Lower lobe of right lung (tissue), 2 donors: ENCODE measurements around the gene ASF1B. TPM values are rescaled to one million over a fixed set of nuclear protein-coding genes. Genes with fewer than 3 reads are reported as not detected.

Experiments used
- ATAC-seq, 2 donors: fragments of 200-7000 bp; cut with Tn5 transposase; one replicate each; pipeline ENCODE4 v1.9.1; 2020 to 2022; ENCODE audit warnings: mild to moderate bottlenecking in 2 of 2, moderate library complexity in 2 of 2
- DNase-seq: peaks from one replicate; pipeline ENCODE4 v3.0.0-alpha.2; 2020
- H3K27ac ChIP-seq: fragments of 200-600 bp; one replicate; pipeline ENCODE4 v1.8.0; 2022
- H3K27me3 ChIP-seq: fragments of 200-600 bp; one replicate; pipeline ENCODE4 v1.8.0; 2022; ENCODE audit warnings: low read depth
- H3K36me3 ChIP-seq: fragments of 200-600 bp; one replicate; pipeline ENCODE4 v1.8.0; 2022; ENCODE audit warnings: mild to moderate bottlenecking
- H3K4me1 ChIP-seq: fragments of 200-600 bp; one replicate; pipeline ENCODE4 v1.8.0; 2022
- H3K4me3 ChIP-seq: fragments of 200-600 bp; one replicate; pipeline ENCODE4 v1.8.0; 2022; ENCODE audit warnings: mild to moderate bottlenecking
- H3K9me3 ChIP-seq: fragments of 200-600 bp; one replicate; pipeline ENCODE4 v1.8.0; 2022
- intact Hi-C: fragments of 100-400 bp; cut with DNase I; formaldehyde crosslinking; loops from one replicate; pipeline ENCODE4 v1.11.0; 2022
- total RNA-seq: library from RNA; stranded (reverse); fragmentation: NEBNext Ultra II Directional; extraction: Animal tissue kit (Norgen Biotek cat#: 25700); gene quantifications from one replicate; pipeline ENCODE4 v1.2.1, GENCODE V29; 2021
- TF ChIP-seq, protein P1 (sequence below): fragments of 200-600 bp; IDR thresholded peaks from one replicate; pipeline ENCODE4 v1.8.0; 2022; ENCODE audit warnings: antibody characterized with exemption, mild to moderate bottlenecking
- donor health status: DM: no; HTN: yes; CAD: no; lungs with severe emphysema.

The ASF1B gene
- total RNA-seq, 1 donor from 2014 or later = 2.6 TPM

DNA sequence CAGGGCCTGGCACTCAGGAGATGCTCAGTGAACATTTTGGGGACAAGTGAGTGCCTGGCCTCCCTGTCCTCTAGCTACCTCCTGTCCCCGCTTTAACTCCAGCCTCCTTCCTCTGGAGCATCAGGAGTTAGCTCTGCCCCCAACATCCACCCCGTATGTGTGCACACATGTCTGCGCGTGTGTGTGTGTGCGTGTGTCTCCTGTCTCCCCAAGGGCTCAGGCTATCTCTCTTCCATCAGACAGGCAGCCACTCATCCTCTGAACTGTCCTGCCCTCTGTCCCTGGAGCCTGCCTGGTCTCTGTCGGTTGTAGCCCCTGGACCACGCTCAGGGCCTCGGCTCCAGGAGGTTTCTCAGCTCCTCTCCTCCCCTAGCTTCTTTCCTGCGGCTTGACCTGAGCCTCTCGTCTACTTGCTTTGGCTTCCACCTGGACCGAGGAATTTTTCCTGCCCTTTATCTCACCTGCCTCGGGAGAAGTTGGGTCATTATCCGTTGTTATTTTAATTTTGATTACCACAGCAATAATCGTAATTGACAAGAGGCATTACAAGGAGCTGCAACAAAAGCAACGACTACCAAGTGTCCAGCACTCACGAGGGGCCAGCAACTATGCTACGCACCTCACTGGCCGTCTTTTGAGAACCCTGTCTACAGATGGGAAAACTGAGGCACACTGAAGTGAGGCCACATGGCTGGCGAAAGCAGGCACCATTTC lies 32.0 kb upstream of the ASF1B start:
- H3K4me3 ChIP-seq = no peak overlapping the region
- ATAC-seq (no peak), DNase-seq (no peak)
- intact Hi-C loops = no loop called here
- H3K4me1 ChIP-seq = peaks cover 20% of the 10 kb centered on the region
- TF ChIP-seq, protein P1, sequence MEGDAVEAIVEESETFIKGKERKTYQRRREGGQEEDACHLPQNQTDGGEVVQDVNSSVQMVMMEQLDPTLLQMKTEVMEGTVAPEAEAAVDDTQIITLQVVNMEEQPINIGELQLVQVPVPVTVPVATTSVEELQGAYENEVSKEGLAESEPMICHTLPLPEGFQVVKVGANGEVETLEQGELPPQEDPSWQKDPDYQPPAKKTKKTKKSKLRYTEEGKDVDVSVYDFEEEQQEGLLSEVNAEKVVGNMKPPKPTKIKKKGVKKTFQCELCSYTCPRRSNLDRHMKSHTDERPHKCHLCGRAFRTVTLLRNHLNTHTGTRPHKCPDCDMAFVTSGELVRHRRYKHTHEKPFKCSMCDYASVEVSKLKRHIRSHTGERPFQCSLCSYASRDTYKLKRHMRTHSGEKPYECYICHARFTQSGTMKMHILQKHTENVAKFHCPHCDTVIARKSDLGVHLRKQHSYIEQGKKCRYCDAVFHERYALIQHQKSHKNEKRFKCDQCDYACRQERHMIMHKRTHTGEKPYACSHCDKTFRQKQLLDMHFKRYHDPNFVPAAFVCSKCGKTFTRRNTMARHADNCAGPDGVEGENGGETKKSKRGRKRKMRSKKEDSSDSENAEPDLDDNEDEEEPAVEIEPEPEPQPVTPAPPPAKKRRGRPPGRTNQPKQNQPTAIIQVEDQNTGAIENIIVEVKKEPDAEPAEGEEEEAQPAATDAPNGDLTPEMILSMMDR = no peak
- peaks cover 45% of the 10 kb centered on the region for H3K36me3 ChIP-seq
- H3K27ac ChIP-seq = peak overlapping the region; percentile 71
- H3K9me3 ChIP-seq = no peaks in the 10 kb centered on the region
- H3K27me3 ChIP-seq = no peaks in the 10 kb centered on the region

GRCh38 chr19:14167576-14168138 lies 31.3 kb upstream of the ASF1B start:
- no peaks in the 10 kb centered on the region for H3K9me3 ChIP-seq
- TF ChIP-seq, protein P1 = peak; percentile 7
- peaks cover 20% of the 10 kb centered on the region for H3K4me1 ChIP-seq
- H3K27ac ChIP-seq = peak overlapping the region; percentile 71
- intact Hi-C loops = no loop called here
- peaks cover 43% of the 10 kb centered on the region for H3K36me3 ChIP-seq
- ATAC-seq (peak; percentile 54 to 63), DNase-seq (no peak)
- H3K27me3 ChIP-seq = no peaks in the 10 kb centered on the region
- peak overlapping the region; percentile 11 for H3K4me3 ChIP-seq

- Histone ChIP-seq H3K36me3 (peaks cover 40% of the 10 kb centered on the region), H3K4me1 (peaks cover 20% of the 10 kb centered on the region), H3K27me3 (no peaks in the 10 kb centered on the region), H3K4me3 (peak overlapping the region; percentile 11), H3K9me3 (no peaks in the 10 kb centered on the region), H3K27ac (peak overlapping the region; percentile 71)
- DNase-seq (no peak), ATAC-seq (no peak)
- intact Hi-C loops = no loop called here
- TF ChIP-seq, protein P1 = no peak
Measured at GRCh38 chr19:14166999-14167575, 30.7 kb upstream of the ASF1B start.

DNA sequence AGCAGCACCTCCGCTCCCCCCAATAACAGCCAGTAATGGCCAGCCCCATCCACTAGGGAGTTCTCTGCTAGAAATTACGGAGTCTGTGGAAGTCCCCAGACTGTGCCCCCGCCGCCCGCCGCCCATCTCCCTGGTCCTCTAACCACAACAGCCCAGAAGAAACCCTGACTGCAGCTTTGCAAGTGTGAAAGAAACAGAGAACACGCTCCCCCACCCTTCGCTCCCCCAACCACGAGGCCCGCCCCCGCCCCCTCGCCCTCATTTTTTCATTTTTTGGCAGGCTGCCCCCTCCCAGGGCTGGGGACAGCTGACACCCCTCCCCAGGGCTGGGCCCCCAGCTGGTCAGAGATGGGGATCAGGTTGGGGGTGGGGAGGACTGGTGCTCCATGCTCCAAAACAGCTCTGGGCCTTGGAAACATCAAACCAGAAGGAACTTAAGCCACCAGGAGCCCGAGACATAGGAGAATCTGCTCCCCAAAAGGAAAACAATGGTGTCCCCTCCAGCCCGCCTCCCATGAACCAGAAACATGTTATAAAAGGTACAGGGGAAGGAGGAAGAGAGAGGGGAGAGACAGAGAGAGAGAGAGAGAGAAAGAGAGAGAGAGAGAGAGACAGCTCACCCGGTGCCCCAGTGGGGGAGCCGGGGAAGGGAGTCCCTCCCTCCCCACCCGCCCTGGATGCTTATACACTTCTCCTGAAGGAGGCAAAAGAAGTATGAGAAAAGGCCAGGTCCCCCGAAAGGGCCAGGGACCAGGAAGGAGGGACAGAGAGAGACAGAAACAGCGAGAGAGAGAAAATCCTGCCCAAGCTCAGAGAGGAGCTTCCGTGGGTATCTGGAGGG lies 29.8 kb upstream of the ASF1B start:
- Histone ChIP-seq H3K4me3 (peak overlapping the region; percentile 1), H3K4me1 (peaks cover 20% of the 10 kb centered on the region), H3K36me3 (peaks cover 31% of the 10 kb centered on the region), H3K27ac (peak overlapping the region; percentile 71), H3K9me3 (no peaks in the 10 kb centered on the region), H3K27me3 (no peaks in the 10 kb centered on the region)
- no peak for DNase-seq
- ATAC-seq = no peak
- intact Hi-C loops = no loop called here
- TF ChIP-seq, protein P1 = no peak

GRCh38 chr19:14164724-14165493 lies 28.5 kb upstream of the ASF1B start:
- no peak for DNase-seq
- no peak for ATAC-seq
- Histone ChIP-seq H3K4me1 (peaks cover 20% of the 10 kb centered on the region), H3K4me3 (no peak overlapping the region), H3K9me3 (no peaks in the 10 kb centered on the region), H3K27me3 (no peaks in the 10 kb centered on the region), H3K27ac (no peak overlapping the region), H3K36me3 (peaks cover 24% of the 10 kb centered on the region)
- TF ChIP-seq, protein P1 = no peak
- intact Hi-C loops = no loop called here
